Neuronal stem cell (in vitro differentiated cells): ENCODE data around the gene HFE.
"Not testable (repeated sequence)": the region's sequence is repeated elsewhere in the genome, so short reads cannot be mapped to it uniquely, and the experiment has no call there.

ENCODE experiments used
- DNase-seq: peaks from one replicate; pipeline ENCODE4 v3.0.0-alpha.2; 2013; ENCODE audit warnings: low spot score
- H2AFZ ChIP-seq: one replicate; pipeline ENCODE4 v1.6.1; 2013; ENCODE audit warnings: mild to moderate bottlenecking, low read length, inconsistent platforms
- H2AK5ac ChIP-seq: 2 replicates; pipeline ENCODE4 v1.6.1; 2013; ENCODE audit warnings: low read depth, mild to moderate bottlenecking, inconsistent platforms, low read length, moderate library complexity, mixed read lengths
- H2BK120ac ChIP-seq: 2 replicates; pipeline ENCODE4 v1.6.1; 2013; ENCODE audit warnings: low read depth, mild to moderate bottlenecking, inconsistent platforms, low read length, moderate library complexity, mixed read lengths
- H2BK12ac ChIP-seq: one replicate; pipeline ENCODE4 v1.6.1; 2013; ENCODE audit warnings: low read length, inconsistent platforms
- H2BK15ac ChIP-seq: 2 replicates; pipeline ENCODE4 v1.6.1; 2013; ENCODE audit warnings: mild to moderate bottlenecking, low read length, inconsistent platforms, mixed read lengths
- H2BK5ac ChIP-seq: one replicate; pipeline ENCODE4 v1.6.1; 2013; ENCODE audit warnings: inconsistent platforms, mild to moderate bottlenecking, low read length, moderate library complexity
- H3K14ac ChIP-seq: one replicate; pipeline ENCODE4 v1.6.1; 2013; ENCODE audit warnings: low read length, inconsistent platforms
- H3K18ac ChIP-seq: 2 replicates; pipeline ENCODE4 v1.6.1; 2013; ENCODE audit warnings: low read length, inconsistent platforms
- H3K23ac ChIP-seq: 2 replicates; pipeline ENCODE4 v1.6.1; 2013; ENCODE audit warnings: low read depth, mild to moderate bottlenecking, mixed read lengths, low read length, inconsistent platforms; ENCODE audit not compliant: poor library complexity
- H3K27ac ChIP-seq: replicated peaks from 3 replicates; pipeline ENCODE4 v1.5.1; 2013; ENCODE audit warnings: low read length, inconsistent platforms
- H3K27me3 ChIP-seq, 3 experiments: 2 replicates each; pipeline ENCODE4 v1.6.1; 2013; ENCODE audit warnings: low read length in 3 of 3, mild to moderate bottlenecking in 2 of 3, inconsistent platforms in 1 of 3, low read depth in 1 of 3, mixed read lengths in 1 of 3, moderate library complexity in 1 of 3; ENCODE audit not compliant: control insufficient read depth in 3 of 3, insufficient read depth in 3 of 3
- H3K36me3 ChIP-seq, 2 donors: replicated peaks in 1 of 2; 2 replicates each; pipeline ENCODE4 v1.6.1; 2013; ENCODE audit warnings: low read length in 2 of 2; ENCODE audit not compliant: control insufficient read depth in 2 of 2, insufficient read depth in 2 of 2
- H3K4ac ChIP-seq: 2 replicates; pipeline ENCODE4 v1.6.1; 2013; ENCODE audit warnings: inconsistent platforms, mild to moderate bottlenecking, low read length, moderate library complexity
- H3K4me1 ChIP-seq, 2 donors: 1 replicate in 1 of 2; 2 replicates in 1 of 2; pipeline ENCODE4 v1.6.1; 2013; ENCODE audit warnings: low read length in 2 of 2, low read depth in 1 of 2; ENCODE audit not compliant: control insufficient read depth in 2 of 2, insufficient read depth in 1 of 2
- H3K4me2 ChIP-seq: one replicate; pipeline ENCODE4 v1.6.1; 2013; ENCODE audit warnings: mild to moderate bottlenecking, low read length, inconsistent platforms; ENCODE audit not compliant: insufficient read depth, poor library complexity, severe bottlenecking
- H3K4me3 ChIP-seq, 2 donors: 2 replicates each; pipeline ENCODE4 v1.5.1; 2013; ENCODE audit warnings: low read length in 2 of 2, mild to moderate bottlenecking in 2 of 2, inconsistent platforms in 1 of 2, moderate library complexity in 1 of 2
- H3K79me1 ChIP-seq: one replicate; pipeline ENCODE4 v1.6.1; 2013; ENCODE audit warnings: low read depth, mild to moderate bottlenecking, inconsistent platforms, low read length, moderate library complexity
- H3K9ac ChIP-seq: one replicate; pipeline ENCODE4 v1.6.1; 2013; ENCODE audit warnings: mild to moderate bottlenecking, low read depth, low read length, inconsistent platforms; ENCODE audit not compliant: poor library complexity
- H3K9me3 ChIP-seq, 2 donors: replicated peaks in 1 of 2; 2 replicates each; pipeline versions ENCODE3 to v1.6.1; 2013; ENCODE audit warnings: low read length in 2 of 2, mild to moderate bottlenecking in 2 of 2, inconsistent platforms in 1 of 2, low read depth in 1 of 2, mixed read lengths in 1 of 2, moderate library complexity in 1 of 2; ENCODE audit not compliant: control insufficient read depth in 2 of 2, insufficient read depth in 1 of 2
- H4K8ac ChIP-seq: one replicate; pipeline ENCODE4 v1.6.1; 2013; ENCODE audit warnings: low read depth, mild to moderate bottlenecking, inconsistent platforms, low read length, moderate library complexity
- H4K91ac ChIP-seq: one replicate; pipeline ENCODE4 v1.6.1; 2013; ENCODE audit warnings: low read length, low read depth, mild to moderate bottlenecking, inconsistent platforms; ENCODE audit not compliant: poor library complexity
- WGBS, 2 donors: extraction: QIAGEN DNeasy Blood & Tissue Kit; methylation state at CpG; one replicate each; pipeline ENCODE4 v1.1.7; 2013; ENCODE audit warnings: missing lambda C conversion rate in 2 of 2, mixed read lengths in 1 of 2; ENCODE audit not compliant: insufficient read length in 2 of 2, insufficient replicate concordance in 1 of 2; ENCODE audit errors: extremely low coverage in 2 of 2; 5-methylcytosine and 5-hydroxymethylcytosine counted together

The HFE gene

DNA sequence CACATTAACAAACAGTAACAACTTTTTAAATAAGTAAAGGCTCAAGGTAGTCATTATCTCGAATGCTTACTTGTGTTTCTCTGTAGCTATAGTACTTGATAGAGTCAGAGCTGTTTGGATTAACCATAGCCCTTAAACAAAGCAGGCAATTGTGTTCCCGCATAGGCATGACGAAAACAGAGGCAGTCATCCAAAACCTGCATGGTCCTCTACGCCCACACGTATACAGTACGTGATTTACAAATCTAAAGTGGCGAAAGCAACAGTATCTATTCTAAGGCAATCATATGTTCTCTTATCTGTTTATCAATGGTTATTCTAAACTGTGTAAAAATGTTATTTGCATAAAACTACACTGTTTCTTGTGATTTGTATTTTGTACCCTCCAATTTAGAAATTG lies 31.8 kb downstream of the HFE start:
- Histone ChIP-seq H2BK12ac (no peak overlapping the region), H3K4me1 (peaks cover 3 to 4% of the 10 kb centered on the region in 2 donors), H3K9me3 (no peaks in the 10 kb centered on the region), H3K79me1 (no peaks in the 10 kb centered on the region), H2AFZ (no peak overlapping the region), H3K23ac (no peak overlapping the region), H3K4me3 (no peak overlapping the region), H2BK15ac (no peak overlapping the region), H4K91ac (no peak overlapping the region), H3K4me2 (no peak overlapping the region), H3K18ac (no peak overlapping the region), H3K14ac (no peak overlapping the region), H2BK5ac (no peak overlapping the region), H2AK5ac (no peak overlapping the region), H3K27ac (no peak overlapping the region), H2BK120ac (no peak overlapping the region), H3K9ac (no peak overlapping the region), H4K8ac (no peak overlapping the region), H3K4ac (no peak overlapping the region), H3K36me3 (no peaks in the 10 kb centered on the region), H3K27me3 (no peaks in the 10 kb centered on the region)
- DNase-seq: no peak
- WGBS, 2 donors: no CpG with 5 or more reads among the region's 7 CpGs

DNA sequence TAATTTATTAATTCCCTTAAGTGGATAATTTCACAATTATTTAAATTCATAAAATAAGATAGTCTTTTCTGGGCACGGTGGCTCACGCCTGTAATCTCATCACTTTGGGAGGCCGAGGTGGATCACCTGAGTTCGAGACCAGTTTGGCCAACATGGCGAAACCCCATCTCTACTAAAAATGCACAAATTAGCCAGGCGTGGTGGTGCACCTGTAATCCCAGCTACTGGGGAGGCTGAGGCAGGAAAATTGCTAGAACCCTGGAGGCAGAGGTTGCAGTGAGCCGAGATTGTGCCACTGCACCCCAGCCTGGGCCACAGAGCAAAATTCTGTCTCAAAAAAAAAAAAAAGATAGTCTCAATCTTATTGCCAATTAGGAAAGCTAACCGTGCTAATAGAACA lies 32.9 kb downstream of the HFE start:
- not testable (repeated sequence) for H3K79me1 ChIP-seq, H2BK5ac ChIP-seq, H3K4me2 ChIP-seq, H2AFZ ChIP-seq, H4K8ac ChIP-seq, H3K9me3 ChIP-seq, H2BK120ac ChIP-seq, H3K23ac ChIP-seq, H3K14ac ChIP-seq, H3K4ac ChIP-seq, H2BK12ac ChIP-seq, H4K91ac ChIP-seq, H2BK15ac ChIP-seq, H3K36me3 ChIP-seq, H3K9ac ChIP-seq, H3K27me3 ChIP-seq, H3K4me3 ChIP-seq, H2AK5ac ChIP-seq, H3K18ac ChIP-seq, DNase-seq, H3K4me1 ChIP-seq, H3K27ac ChIP-seq
- no CpG with 5 or more reads among the region's 8 CpGs for WGBS, 2 donors

DNA sequence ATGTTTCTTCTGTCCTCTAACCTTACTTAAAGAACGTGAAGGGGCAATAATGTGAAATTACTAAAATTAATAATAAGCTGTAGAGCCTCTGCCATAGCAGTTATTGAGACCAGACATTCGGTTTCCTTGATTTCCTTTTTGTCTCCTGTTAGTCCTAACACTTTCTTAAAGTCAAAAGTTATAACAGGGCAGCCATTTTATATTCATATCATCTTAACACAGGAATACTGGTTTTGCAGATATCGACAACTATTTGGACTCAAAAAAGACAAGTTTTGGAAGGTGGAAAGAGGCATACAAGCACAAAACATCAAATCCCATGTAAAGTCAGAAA lies 33.5 kb downstream of the HFE start:
- H3K27ac ChIP-seq: no peak overlapping the region
- no peaks in the 10 kb centered on the region for H3K27me3 ChIP-seq
- WGBS, 2 donors: no CpG with 5 or more reads among the region's 3 CpGs

DNA sequence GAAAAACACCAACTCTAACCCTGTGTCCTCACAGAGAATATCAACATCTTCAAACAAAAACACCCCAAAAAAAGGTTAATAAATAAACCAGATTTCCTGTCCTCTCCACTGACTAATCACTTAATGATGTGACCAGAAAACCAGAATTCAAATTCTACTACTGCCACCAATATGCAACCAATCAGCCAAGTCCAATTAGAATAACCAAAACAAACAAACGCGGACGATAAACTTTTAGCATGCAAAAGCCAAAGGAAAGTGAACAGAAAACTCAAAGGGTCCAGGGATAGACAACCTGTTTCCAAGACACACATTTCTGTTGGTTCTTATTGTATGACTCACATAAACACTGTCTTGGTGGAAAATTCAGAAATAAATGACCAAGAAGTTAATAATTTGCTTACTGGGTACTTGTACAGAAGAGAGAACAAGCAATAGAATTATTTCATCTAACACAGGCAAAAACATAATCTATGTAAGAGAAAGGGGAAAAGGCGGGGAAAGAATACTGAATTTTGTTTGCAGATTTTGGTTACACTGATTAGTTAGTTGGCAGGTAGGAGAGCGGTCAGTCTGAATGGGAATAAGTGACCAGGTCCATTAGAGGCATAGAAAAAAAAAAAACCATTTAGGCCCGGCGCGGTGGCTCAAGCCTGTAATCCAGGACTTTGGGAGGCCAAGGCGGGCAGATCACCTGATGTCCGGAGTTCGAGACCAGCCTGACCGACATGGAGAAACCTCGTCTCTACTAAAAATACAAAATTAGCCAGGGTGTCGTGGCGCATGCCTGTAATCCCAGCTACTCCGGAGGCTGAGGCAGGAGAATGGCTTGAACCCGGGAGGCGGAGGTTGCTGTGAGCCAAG lies 34.1 kb downstream of the HFE start:
- Histone ChIP-seq H3K4ac (no peak overlapping the region), H2AK5ac (no peak overlapping the region), H3K36me3 (no peaks in the 10 kb centered on the region), H2BK12ac (no peak overlapping the region), H2AFZ (no peak overlapping the region), H3K14ac (no peak overlapping the region), H3K4me1 (peaks cover 3 to 4% of the 10 kb centered on the region in 2 donors), H4K91ac (no peak overlapping the region), H3K79me1 (no peaks in the 10 kb centered on the region), H3K9ac (no peak overlapping the region), H3K4me3 (no peak overlapping the region), H3K27me3 (no peaks in the 10 kb centered on the region), H3K4me2 (no peak overlapping the region), H2BK5ac (no peak overlapping the region), H4K8ac (no peak overlapping the region), H2BK120ac (no peak overlapping the region), H3K23ac (no peak overlapping the region), H3K18ac (no peak overlapping the region), H3K27ac (peak overlapping the region; percentile 17), H3K9me3 (no peaks in the 10 kb centered on the region), H2BK15ac (no peak overlapping the region)
- WGBS, 2 donors: no CpG with 5 or more reads among the region's 18 CpGs
- DNase-seq: no peak

More for the DNA sequence above, 33.5 kb downstream of the HFE start:
- no peak overlapping the region for H3K4me2 ChIP-seq
- H2AK5ac ChIP-seq: no peak overlapping the region
- H3K4ac ChIP-seq: no peak overlapping the region
- H2BK15ac ChIP-seq: no peak overlapping the region
- no peaks in the 10 kb centered on the region for H3K36me3 ChIP-seq
- H3K79me1 ChIP-seq: no peaks in the 10 kb centered on the region
- no peak overlapping the region for H2BK120ac ChIP-seq
- H2AFZ ChIP-seq: no peak overlapping the region
- H3K9me3 ChIP-seq: no peaks in the 10 kb centered on the region
- DNase-seq: no peak
- H4K8ac ChIP-seq: no peak overlapping the region
- no peak overlapping the region for H3K9ac ChIP-seq
- H3K4me1 ChIP-seq: peaks cover 3 to 4% of the 10 kb centered on the region in 2 donors
- H2BK5ac ChIP-seq: no peak overlapping the region
- no peak overlapping the region for H3K4me3 ChIP-seq
- no peak overlapping the region for H3K18ac ChIP-seq
- no peak overlapping the region for H2BK12ac ChIP-seq
- no peak overlapping the region for H4K91ac ChIP-seq
- H3K23ac ChIP-seq: no peak overlapping the region
- H3K14ac ChIP-seq: no peak overlapping the region
